Cardiac septum (tissue), 1 donor: ENCODE measurements around the gene ARFGAP3. TPM values are rescaled to one million over a fixed set of nuclear protein-coding genes. Genes with fewer than 3 reads are reported as not detected.
"Not testable (repeated sequence)": the region's sequence is repeated elsewhere in the genome, so short reads cannot be mapped to it uniquely, and the experiment has no call there.

Experiments
- DNase-seq: peaks from one replicate; pipeline ENCODE4 v3.0.0-alpha.2; 2020; ENCODE audit warnings: low spot score
- intact Hi-C: fragments of 100-400 bp; cut with DNase I; formaldehyde crosslinking; loops from one replicate; pipeline ENCODE4 v1.14.0; 2022
- total RNA-seq: library from RNA; stranded (reverse); fragmentation: NEBNext Ultra II Directional; extraction: Animal tissue kit (Norgen Biotek cat#: 25700); gene quantifications from one replicate; pipeline ENCODE4 v1.2.1, GENCODE V29; 2021
- donor health status: DM: no; HTN: no; CAD: no.

Gene ARFGAP3
- total RNA-seq, 1 donor from 2014 or later = 32.5 TPM

- intact Hi-C loops = no loop called here
These were observed 71.2 kb downstream of the ARFGAP3 start for GRCh38 chr22:42785706-42786499.

GRCh38 chr22:42782306-42782705 is 74.8 kb downstream of the ARFGAP3 start:
- not testable (repeated sequence) for DNase-seq
- intact Hi-C loops = loop anchor here (5.0 kb wide), 1 partner anchor 40 kb away; no protein-coding TSS in a partner anchor

More at GRCh38 chr22:42785706-42786499, 71.2 kb downstream of the ARFGAP3 start:
- DNase-seq = no peak

GRCh38 chr22:42780070-42780540 is 77.0 kb downstream of the ARFGAP3 start:
- DNase-seq = no peak
- intact Hi-C loops = loop anchor here (1.0 to 5.0 kb wide), 2 partner anchors 42 to 118 kb away; no protein-coding TSS in a partner anchor

GRCh38 chr22:42777126-42777525 is 79.9 kb downstream of the ARFGAP3 start:
- DNase-seq = no peak
- intact Hi-C loops = no loop called here

GRCh38 chr22:42773167-42773566 is 83.9 kb downstream of the ARFGAP3 start:
- intact Hi-C loops = loop anchor here (5.0 kb wide), 1 partner anchor 51 kb away; the partner anchor contains the start of gene A4GALT
- DNase-seq = no peak

- intact Hi-C loops = loop anchor here (5.0 kb wide), 1 partner anchor 50 kb away; the partner anchor contains the start of gene A4GALT
- DNase-seq = no peak
These were observed 84.4 kb downstream of the ARFGAP3 start for GRCh38 chr22:42772647-42773046.

- intact Hi-C loops = loop anchor here (5.0 kb wide), 1 partner anchor 49 kb away; the partner anchor contains the start of gene A4GALT
These were observed 86.0 kb downstream of the ARFGAP3 start for GRCh38 chr22:42770941-42771647.

GRCh38 chr22:42770448-42770726 is 86.7 kb downstream of the ARFGAP3 start:
- DNase-seq = no peak
- intact Hi-C loops = loop anchor here (5.0 kb wide), 1 partner anchor 48 kb away; the partner anchor contains the start of gene A4GALT

More at GRCh38 chr22:42770941-42771647, 86.0 kb downstream of the ARFGAP3 start:
- DNase-seq = no peak

GRCh38 chr22:42769574-42770447 is 87.3 kb downstream of the ARFGAP3 start:
- intact Hi-C loops = loop anchor here (5.0 kb wide), 1 partner anchor 48 kb away; the partner anchor contains the start of gene A4GALT
- no peak for DNase-seq

GRCh38 chr22:42769238-42769573 is 87.9 kb downstream of the ARFGAP3 start:
- intact Hi-C loops = no loop called here
- no peak for DNase-seq

- intact Hi-C loops = no loop called here
- DNase-seq = no peak
These were observed 88.6 kb downstream of the ARFGAP3 start for GRCh38 chr22:42768385-42769035.

GRCh38 chr22:42766860-42767259 is 90.2 kb downstream of the ARFGAP3 start:
- no peak for DNase-seq

GRCh38 chr22:42764895-42765363 is 92.1 kb downstream of the ARFGAP3 start:
- DNase-seq = no peak
- intact Hi-C loops = no loop called here

More at GRCh38 chr22:42766860-42767259, 90.2 kb downstream of the ARFGAP3 start:
- intact Hi-C loops = no loop called here

GRCh38 chr22:42763965-42764480 is 93.0 kb downstream of the ARFGAP3 start:
- intact Hi-C loops = no loop called here
- no peak for DNase-seq

- intact Hi-C loops = no loop called here
- no peak for DNase-seq
These were observed 96.1 kb downstream of the ARFGAP3 start for GRCh38 chr22:42760806-42761565.

- no peak for DNase-seq
- intact Hi-C loops = no loop called here
These were observed 98.0 kb downstream of the ARFGAP3 start for GRCh38 chr22:42758931-42759629.

GRCh38 chr22:42755553-42755952 is 101.5 kb downstream of the ARFGAP3 start:
- intact Hi-C loops, DNase-seq: not testable (repeated sequence)
